ENCODE results near the gene MARVELD3. TPM values are rescaled to one million over a fixed set of nuclear protein-coding genes. Genes with fewer than 3 reads are reported as not detected.

MARVELD3 gene
- 34.8 TPM in 2 replicates for total RNA-seq (2021; fragmentation: NEBNext Ultra II Directional; extraction: Animal tissue kit (Norgen Biotek cat#: 25700))
- 18.0 and 18.4 TPM in 2 replicates for polyA plus RNA-seq (2011; rRNA removed)
- polyA plus RNA-seq (2011; cell fraction: cytosol; rRNA removed) = 20.3 TPM
- 20.3 TPM for polyA plus RNA-seq (2011; cell fraction: nucleus; rRNA removed)
- 22.8 to 31.1 TPM (median 26.2 TPM) in 4 replicates for polyA plus RNA-seq (2012, experiment 1 of 2)
- 12.3 TPM for polyA plus RNA-seq (2012, experiment 2 of 2)
- polyA plus RNA-seq (2013, experiment 1 of 2) = 40.3 TPM
- 41.3 TPM for polyA plus RNA-seq (2013, experiment 2 of 2)
- 18.9 and 34.9 TPM in 2 replicates for polyA minus RNA-seq (2011; rRNA and poly(A)+ RNA removed)
- 15.1 TPM for polyA minus RNA-seq (2011; cell fraction: cytosol; rRNA and poly(A)+ RNA removed)
- polyA minus RNA-seq (2011; cell fraction: nucleus; rRNA and poly(A)+ RNA removed) = 18.2 TPM
- long read RNA-seq, experiment 1, partial matches to known transcripts = 1 of 20 reads
- long read RNA-seq, experiment 1, other reads (novel, unspliced or antisense) = 13 of 20 reads
- long read RNA-seq, experiment 2, partial matches to known transcripts = 2 of 12 reads
- long read RNA-seq, experiment 2, other reads (novel, unspliced or antisense) = 10 of 12 reads

DNA sequence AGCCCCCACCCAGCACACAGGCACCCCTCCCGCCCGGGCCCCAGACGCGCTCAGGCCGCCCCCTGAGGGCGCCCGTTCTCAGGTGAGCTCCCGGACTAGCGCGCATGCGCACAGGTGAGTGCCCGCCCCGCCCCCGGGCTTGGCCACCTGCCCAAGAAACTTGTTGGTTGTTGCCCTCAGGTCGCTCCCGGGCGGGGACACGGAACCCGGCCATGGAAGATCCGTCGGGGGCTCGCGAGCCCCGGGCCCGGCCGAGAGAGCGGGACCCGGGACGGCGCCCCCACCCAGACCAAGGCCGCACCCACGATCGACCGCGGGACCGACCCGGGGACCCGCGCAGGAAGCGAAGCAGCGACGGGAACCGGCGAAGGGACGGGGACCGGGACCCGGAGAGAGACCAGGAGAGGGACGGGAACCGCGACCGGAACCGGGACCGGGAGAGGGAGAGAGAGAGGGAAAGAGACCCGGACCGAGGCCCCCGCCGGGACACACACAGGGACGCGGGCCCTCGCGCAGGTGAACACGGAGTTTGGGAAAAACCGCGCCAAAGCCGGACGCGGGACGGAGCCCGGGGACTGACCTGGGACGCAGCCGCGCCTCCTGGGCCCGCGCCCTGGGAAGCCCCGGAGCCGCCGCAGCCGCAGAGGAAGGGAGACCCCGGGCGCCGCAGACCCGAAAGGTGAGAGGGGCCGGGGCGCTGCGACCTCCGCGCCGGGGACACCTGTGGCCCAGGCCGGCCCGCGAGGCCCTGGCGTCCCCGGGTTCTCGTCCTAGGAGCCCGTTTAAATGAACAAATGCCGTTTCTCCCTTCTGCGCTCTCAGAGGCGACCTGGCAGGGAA lies at the start of gene MARVELD3:
Gene MARVELD3 (plus strand): TSS at position 167 of the 840 bp plus-strand sequence. CDS start 46 bp downstream, at position 213.
- peak within 1 kb of the TSS; percentile 71; the same call in 1 of the 2 replicates for H2BK5ac ChIP-seq (ENCODE audit: low read depth, low read length)
- no peak within 1 kb of the TSS for H4K91ac ChIP-seq (replicated peaks; ENCODE audit: insufficient read length, low read length)
- H3K4me1 ChIP-seq (replicated peaks in 1 of 4; ENCODE audit: control insufficient read depth in 3 of 4, insufficient read depth in 4 of 4, low read length in 3 of 4) = peaks cover 0 to 12% (median 6%) of the 10 kb centered on the region in 4 experiments; a peak in 6 of 7 replicates
- H2AFZ ChIP-seq (ENCODE audit: low read length) = no peak within 1 kb of the TSS
- POLR2A ChIA-PET (ENCODE audit: partially characterized antibody) = interaction anchor here (0.7 to 1.0 kb wide), 7 partner anchors 10 to 236 kb away, joined by 3 to 8 read pairs (median 3); partner anchors contain the start of gene CHST4
- H3K36me3 ChIP-seq (ENCODE audit: control insufficient read depth in 2 of 4, insufficient read depth in 4 of 4, low read length in 3 of 4) = peaks cover 2 to 19% (median 9%) of the 10 kb centered on the region in 4 experiments; a peak in 6 of 8 replicates
- no peaks in the 10 kb centered on the region for H4K20me1 ChIP-seq (replicated peaks in 1 of 2; ENCODE audit: control insufficient read depth in 1 of 2, insufficient read depth in 2 of 2, low read length in 2 of 2)
- H2BK12ac ChIP-seq (ENCODE audit: low read depth, low read length) = peak within 1 kb of the TSS; percentile 39; the same call in 1 of the 2 replicates
- peak within 1 kb of the TSS; percentile 74 to 90 (median 84) for H3K9ac ChIP-seq (replicated peaks in 1 of 4; ENCODE audit: extremely low read depth in 1 of 4, low read depth in 3 of 4, low read length in 3 of 4)
- H3K14ac ChIP-seq (ENCODE audit: insufficient read length) = no peak within 1 kb of the TSS
- H2BK15ac ChIP-seq (ENCODE audit: low read length) = no peak within 1 kb of the TSS
- H2BK120ac ChIP-seq (replicated peaks; ENCODE audit: low read depth, low read length) = no peak within 1 kb of the TSS
- peak within 1 kb of the TSS; percentile 86; the same call in 1 of the 2 replicates for H3K27ac ChIP-seq (ENCODE audit: low read depth, low read length)
- peak within 1 kb of the TSS; percentile 73 for H3K4ac ChIP-seq (replicated peaks; ENCODE audit: insufficient read length, low read depth, low read length)
- no peaks in the 10 kb centered on the region for H3K9me3 ChIP-seq (ENCODE audit: insufficient read depth in 2 of 2, low read depth in 1 of 2, low read length in 1 of 2)
- peak within 1 kb of the TSS; percentile 86 for H4K5ac ChIP-seq (ENCODE audit: insufficient read length, low read depth, low read length)
- H2AK5ac ChIP-seq (ENCODE audit: low read depth, low read length) = no peak within 1 kb of the TSS
- H3K23ac ChIP-seq (ENCODE audit: insufficient read length) = no peak within 1 kb of the TSS
- H3K23me2 ChIP-seq (ENCODE audit: low read depth, low read length) = peaks cover 8% of the 10 kb centered on the region
- H3K4me3 ChIP-seq (ENCODE audit: extremely low read depth in 1 of 4, insufficient read depth in 2 of 4, low read depth in 3 of 4, low read length in 4 of 4) = peak within 1 kb of the TSS; percentile 86 to 99 (median 92)
- DNase-seq (ENCODE audit: low read depth in 1 of 2, low spot score in 2 of 2) (peak; percentile 70 to 99), FAIRE-seq (no peak)
- no peaks in the 10 kb centered on the region for H3K27me3 ChIP-seq (replicated peaks in 1 of 4; ENCODE audit: control insufficient read depth in 3 of 4, extremely low read depth in 1 of 4, insufficient read depth in 3 of 4, low read length in 3 of 4)
- H3K79me1 ChIP-seq (ENCODE audit: low read depth, low read length) = no peaks in the 10 kb centered on the region; the same call in none of the 2 replicates
- CTCF ChIA-PET (ENCODE audit: partially characterized antibody) = no interaction called here
- peak within 1 kb of the TSS; percentile 54 for H3K56ac ChIP-seq (replicated peaks; ENCODE audit: insufficient read length, low read depth, low read length)
- H2BK20ac ChIP-seq (ENCODE audit: low read length) = no peak within 1 kb of the TSS
- 2% methylated on average over 56 of the region's 98 CpGs; no CpG with 5 or more reads in 1 of the 2 experiments for WGBS, 2 experiments (ENCODE audit: extremely low coverage in 1 of 2, insufficient coverage in 1 of 2, insufficient read length in 1 of 2, insufficient replicate concordance in 2 of 2, low coverage in 1 of 2, low lambda C conversion rate in 2 of 2, missing lambda C conversion rate in 1 of 2)
- H4K8ac ChIP-seq (ENCODE audit: extremely low read depth, insufficient read depth, low read length) = peak within 1 kb of the TSS; percentile 93; the same call in 1 of the 2 replicates
- H3K18ac ChIP-seq (ENCODE audit: extremely low read depth, low read length) = peak within 1 kb of the TSS; percentile 83
- H3K79me2 ChIP-seq (ENCODE audit: control insufficient read depth in 1 of 2, insufficient read depth in 2 of 2, low read length in 2 of 2) = peaks cover 0 to 16% of the 10 kb centered on the region in 2 experiments; a peak in 2 of 4 replicates
- H3K4me2 ChIP-seq (ENCODE audit: insufficient read depth in 1 of 2, low read depth in 2 of 2, low read length in 2 of 2) = peak within 1 kb of the TSS; percentile 67 to 75
- TF ChIP-seq JUND (IDR thresholded peaks at IDR 0.05; ENCODE audit: low read length) (no peak), EGR1 (IDR thresholded peaks at IDR 0.05; ENCODE audit: borderline replicate concordance, low read depth, low read length) (no peak), EZH2 (IDR thresholded peaks at IDR 0.05; ENCODE audit: low read depth, low read length, severe bottlenecking) (peak; percentile 32), RXRA (IDR thresholded peaks at IDR 0.05; ENCODE audit: insufficient read depth, low read depth, low read length) (no peak), JUN (IDR thresholded peaks at IDR 0.05; ENCODE audit: low read depth, low read length) (no peak), KDM1A (IDR thresholded peaks at IDR 0.05; ENCODE audit: borderline replicate concordance, low read length) (no peak), SIX5 (IDR thresholded peaks at IDR 0.05; ENCODE audit: low read depth, low read length) (no peak)
- TF ChIP-seq, protein P1, sequence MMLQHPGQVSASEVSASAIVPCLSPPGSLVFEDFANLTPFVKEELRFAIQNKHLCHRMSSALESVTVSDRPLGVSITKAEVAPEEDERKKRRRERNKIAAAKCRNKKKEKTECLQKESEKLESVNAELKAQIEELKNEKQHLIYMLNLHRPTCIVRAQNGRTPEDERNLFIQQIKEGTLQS (IDR thresholded peaks at IDR 0.05; ENCODE audit: insufficient read depth, low read depth, low read length) = no peak

Measured in H1 (cell line).